A549 (cell line): ENCODE measurements around the gene RUFY1. TPM values are rescaled to one million over a fixed set of nuclear protein-coding genes. Genes with fewer than 3 reads are reported as not detected.

Experiments
- ATAC-seq, 2 experiments: fragments of 200-7000 bp in 1 of 2; fragments of >200 bp in 1 of 2; cut with Nextera tagmentation in 1 of 2; cut with Tn5 transposase in 1 of 2; 3 replicates each; pipeline versions ENCODE4 v1.8.0 to v1.9.1; 2018 to 2020; ENCODE audit warnings: mild to moderate bottlenecking in 1 of 2, moderate library complexity in 1 of 2
- CTCF ChIA-PET: fragments of 300-600 bp; sonication (Branson Sonifier 250); formaldehyde crosslinking; extraction: SDS; loops from one replicate; lab custom pipeline; 2021; ENCODE audit warnings: antibody characterized with exemption, inconsistent platforms; lab: Yijun Ruan, JAX
- POLR2A ChIA-PET: fragments of 350-600 bp; formaldehyde crosslinking; extraction: SDS; loops from one replicate; lab custom pipeline; 2021; ENCODE audit warnings: antibody characterized with exemption, inconsistent platforms; lab: Yijun Ruan, JAX
- DNase-seq, 2 experiments: peaks; one replicate each; pipeline versions ENCODE4 v3.0.0 to v3.0.0-alpha.2; 2011 to 2016; ENCODE audit warnings: low read depth in 1 of 2, low spot score in 1 of 2
- FAIRE-seq: peaks from 2 replicates; lab custom pipeline; 2011; peaks lifted over from hg19 to GRCh38; lab: Jason Lieb, UNC
- H3K27ac ChIP-seq, 2 experiments: fragments of >200 bp; sonication (Bioruptor Twin); formaldehyde crosslinking; 3 replicates each; pipeline ENCODE4 v1.5.1; 2016 to 2017
- H3K4me1 ChIP-seq: fragments of >200 bp; sonication (Bioruptor Twin); formaldehyde crosslinking; 3 replicates; pipeline ENCODE4 v1.6.1; 2016
- H3K4me2 ChIP-seq: fragments of >200 bp; sonication (Bioruptor Twin); formaldehyde crosslinking; 3 replicates; pipeline ENCODE4 v1.6.1; 2016
- H3K4me3 ChIP-seq: fragments of >200 bp; sonication (Bioruptor Twin); formaldehyde crosslinking; 3 replicates; pipeline ENCODE4 v1.5.1; 2016
- H3K9me3 ChIP-seq: fragments of >200 bp; sonication (Bioruptor Twin); formaldehyde crosslinking; 3 replicates; pipeline ENCODE4 v1.6.1; 2016
- BHLHE40 ChIP-seq: IDR thresholded peaks from 2 replicates; pipeline ENCODE4 v1.6.1; 2012; ENCODE audit warnings: low read depth, low read length, inconsistent platforms
- CBX2 ChIP-seq: fragments of 200-600 bp; sonication (generic); IDR thresholded peaks from 2 replicates; pipeline ENCODE4 v1.6.1; 2016; ENCODE audit warnings: low read depth, mild to moderate bottlenecking, borderline replicate concordance
- CBX8 ChIP-seq: fragments of 200-600 bp; sonication (generic); IDR thresholded peaks from 2 replicates; pipeline ENCODE4 v1.6.1; 2016
- CHD2 ChIP-seq: fragments of 150-350 bp; IDR thresholded peaks from 2 replicates; pipeline ENCODE4 v1.6.1; 2014; ENCODE audit warnings: low read length; ENCODE audit not compliant: partially characterized antibody
- CHD4 ChIP-seq: fragments of 200-600 bp; sonication (generic); IDR thresholded peaks from 2 replicates; pipeline ENCODE4 v1.6.1; 2016; ENCODE audit warnings: antibody characterized with exemption, mild to moderate bottlenecking, borderline replicate concordance
- EHF ChIP-seq: fragments of 250-450 bp; sonication (Bioruptor Pico); IDR thresholded peaks from 2 replicates; pipeline ENCODE4 v1.5.0; 2020; ENCODE audit warnings: mild to moderate bottlenecking
- EHMT2 ChIP-seq: fragments of 200-600 bp; sonication (generic); IDR thresholded peaks from 2 replicates; pipeline ENCODE4 v1.6.1; 2016; ENCODE audit warnings: antibody characterized with exemption, low read depth, mild to moderate bottlenecking, moderate library complexity
- FOSL2 ChIP-seq, 2 experiments: fragments of 450-650 bp in 1 of 2; fragments of >200 bp in 1 of 2; sonication (Bioruptor Twin) in 1 of 2; formaldehyde crosslinking; IDR thresholded peaks; 2 replicates each; pipeline versions ENCODE4 v1.5.0 to v1.6.1; 2016 to 2020; ENCODE audit warnings: mild to moderate bottlenecking in 1 of 2, moderate library complexity in 1 of 2
- HDAC2 ChIP-seq: fragments of 200-600 bp; sonication (generic); IDR thresholded peaks from 2 replicates; pipeline ENCODE4 v1.6.1; 2016
- HOXA7 ChIP-seq: fragments of 250-450 bp; sonication (Bioruptor Pico); IDR thresholded peaks from 2 replicates; pipeline ENCODE4 v1.5.0; 2020; ENCODE audit warnings: mild to moderate bottlenecking, moderate library complexity
- HOXB13 ChIP-seq: fragments of 250-450 bp; sonication (Bioruptor Pico); IDR thresholded peaks from 2 replicates; pipeline ENCODE4 v1.5.0; 2020; ENCODE audit warnings: low read depth, mild to moderate bottlenecking, moderate library complexity
- JUN ChIP-seq, 2 experiments: fragments of >200 bp; sonication (Bioruptor Twin); formaldehyde crosslinking; IDR thresholded peaks; 2 replicates in 1 of 2; 3 replicates in 1 of 2; pipeline ENCODE4 v1.6.1; 2016 to 2017
- JUNB ChIP-seq: fragments of >200 bp; sonication (Bioruptor Twin); formaldehyde crosslinking; IDR thresholded peaks from 2 replicates; pipeline ENCODE4 v1.6.1; 2016
- KDM1A ChIP-seq: fragments of 200-600 bp; sonication (generic); IDR thresholded peaks from 2 replicates; pipeline ENCODE4 v1.6.1; 2016; ENCODE audit warnings: low read depth, mild to moderate bottlenecking
- KDM5A ChIP-seq: fragments of 200-600 bp; sonication (generic); IDR thresholded peaks from 2 replicates; pipeline ENCODE4 v1.6.1; 2016; ENCODE audit warnings: antibody characterized with exemption, mild to moderate bottlenecking
- MAFK ChIP-seq: fragments of 450-650 bp; IDR thresholded peaks from 2 replicates; pipeline ENCODE4 v1.6.1; 2014; ENCODE audit not compliant: partially characterized antibody
- NPAS2 ChIP-seq: fragments of 250-450 bp; sonication (Bioruptor Pico); IDR thresholded peaks from 2 replicates; pipeline ENCODE4 v1.8.0; 2022; ENCODE audit warnings: mild to moderate bottlenecking, moderate library complexity, borderline replicate concordance
- NR3C1 ChIP-seq: fragments of >200 bp; sonication (Bioruptor Twin); formaldehyde crosslinking; IDR thresholded peaks from 3 replicates; pipeline ENCODE4 v1.6.1; 2017
- POLR2A ChIP-seq: IDR thresholded peaks from 2 replicates; pipeline ENCODE4 v1.6.1; 2012; ENCODE audit warnings: mild to moderate bottlenecking, low read length
- RCOR1 ChIP-seq: fragments of 150-350 bp; IDR thresholded peaks from 2 replicates; pipeline ENCODE4 v1.6.1; 2014; ENCODE audit warnings: antibody characterized with exemption, low read length, low read depth
- RFX5 ChIP-seq: fragments of 450-650 bp; IDR thresholded peaks from 2 replicates; pipeline ENCODE4 v1.7.1; 2014; ENCODE audit warnings: antibody characterized with exemption, mild to moderate bottlenecking, moderate library complexity
- SMC3 ChIP-seq: fragments of >200 bp; sonication (Bioruptor Twin); formaldehyde crosslinking; IDR thresholded peaks from 3 replicates; pipeline ENCODE4 v1.6.1; 2018; ENCODE audit warnings: inconsistent platforms
- SREBF2 ChIP-seq: fragments of 450-650 bp; IDR thresholded peaks from 2 replicates; pipeline ENCODE4 v1.6.1; 2014; ENCODE audit warnings: mild to moderate bottlenecking, moderate library complexity
- TFCP2L1 ChIP-seq: fragments of 250-450 bp; sonication (Bioruptor Pico); IDR thresholded peaks from 2 replicates; pipeline ENCODE4 v1.5.0; 2021; ENCODE audit warnings: mild to moderate bottlenecking
- TP53 ChIP-seq: fragments of 250-450 bp; sonication (Bioruptor Pico); IDR thresholded peaks from 2 replicates; pipeline ENCODE4 v1.5.0; 2021; ENCODE audit warnings: mild to moderate bottlenecking, moderate library complexity
- ZC3H11A ChIP-seq: fragments of 450-650 bp; IDR thresholded peaks from 2 replicates; pipeline ENCODE4 v1.6.1; 2014; ENCODE audit warnings: antibody characterized with exemption, mild to moderate bottlenecking
- ZFP36 ChIP-seq: fragments of 450-650 bp; IDR thresholded peaks from 2 replicates; pipeline ENCODE4 v1.6.1; 2014; ENCODE audit warnings: borderline replicate concordance; ENCODE audit not compliant: partially characterized antibody
- ZSCAN20 ChIP-seq: fragments of 250-450 bp; sonication (Bioruptor Pico); IDR thresholded peaks from 2 replicates; pipeline ENCODE4 v1.8.0; 2022; ENCODE audit warnings: mild to moderate bottlenecking, moderate library complexity
- WGBS: methylation state at CpG from one replicate; pipeline ENCODE4 v1.1.6; 2017; ENCODE audit errors: missing lambda C conversion rate; 5-methylcytosine and 5-hydroxymethylcytosine counted together
- polyA plus RNA-seq, 4 experiments: library from polyadenylated mRNA; depleted of rRNA in 3 of 4; stranded (reverse); fragments of >200 nt; fragmentation: RNase III in 1 of 4; extraction: RNeasy Plus Mini Kit Qiagen cat#74134 plus additional on column Dnase treatment in 1 of 4; gene quantifications; 2 replicates in 3 of 4; 3 replicates in 1 of 4; pipeline ENCODE4 v1.2.3, GENCODE V29; 2011 to 2017
- TF ChIP-seq, protein P1 (sequence below): fragments of 250-450 bp; sonication (Bioruptor Pico); IDR thresholded peaks from 2 replicates; pipeline ENCODE4 v1.5.0; 2020; ENCODE audit warnings: low read depth, mild to moderate bottlenecking, moderate library complexity
- TF ChIP-seq, protein P2 (sequence below): fragments of >200 bp; sonication (Bioruptor Twin); formaldehyde crosslinking; IDR thresholded peaks from 2 replicates; pipeline ENCODE4 v1.6.1; 2016
- TF ChIP-seq, protein P3 (sequence below): fragments of 250-450 bp; sonication (Bioruptor Pico); IDR thresholded peaks from 2 replicates; pipeline ENCODE4 v1.5.0; 2021; ENCODE audit warnings: mild to moderate bottlenecking, moderate library complexity, borderline replicate concordance
- TF ChIP-seq, protein P4 (sequence below): IDR thresholded peaks from 2 replicates; pipeline ENCODE4 v1.6.1; 2012
- TF ChIP-seq, protein P5 (sequence below): fragments of >200 bp; sonication (Bioruptor Twin); formaldehyde crosslinking; IDR thresholded peaks from 3 replicates; pipeline ENCODE4 v1.5.1; 2016
- TF ChIP-seq, protein P6 (sequence below): IDR thresholded peaks from 2 replicates; pipeline ENCODE4 v1.6.1; 2012; ENCODE audit warnings: low read depth, borderline replicate concordance
- TF ChIP-seq, protein P7 (sequence below): fragments of >200 bp; sonication (Bioruptor Twin); formaldehyde crosslinking; IDR thresholded peaks from 3 replicates; pipeline ENCODE4 v1.6.1; 2016

Gene RUFY1
- polyA plus RNA-seq, 2 of the 4 experiments (the other 2 are of a cell fraction), result 33.7 to 39.5 TPM

DNA sequence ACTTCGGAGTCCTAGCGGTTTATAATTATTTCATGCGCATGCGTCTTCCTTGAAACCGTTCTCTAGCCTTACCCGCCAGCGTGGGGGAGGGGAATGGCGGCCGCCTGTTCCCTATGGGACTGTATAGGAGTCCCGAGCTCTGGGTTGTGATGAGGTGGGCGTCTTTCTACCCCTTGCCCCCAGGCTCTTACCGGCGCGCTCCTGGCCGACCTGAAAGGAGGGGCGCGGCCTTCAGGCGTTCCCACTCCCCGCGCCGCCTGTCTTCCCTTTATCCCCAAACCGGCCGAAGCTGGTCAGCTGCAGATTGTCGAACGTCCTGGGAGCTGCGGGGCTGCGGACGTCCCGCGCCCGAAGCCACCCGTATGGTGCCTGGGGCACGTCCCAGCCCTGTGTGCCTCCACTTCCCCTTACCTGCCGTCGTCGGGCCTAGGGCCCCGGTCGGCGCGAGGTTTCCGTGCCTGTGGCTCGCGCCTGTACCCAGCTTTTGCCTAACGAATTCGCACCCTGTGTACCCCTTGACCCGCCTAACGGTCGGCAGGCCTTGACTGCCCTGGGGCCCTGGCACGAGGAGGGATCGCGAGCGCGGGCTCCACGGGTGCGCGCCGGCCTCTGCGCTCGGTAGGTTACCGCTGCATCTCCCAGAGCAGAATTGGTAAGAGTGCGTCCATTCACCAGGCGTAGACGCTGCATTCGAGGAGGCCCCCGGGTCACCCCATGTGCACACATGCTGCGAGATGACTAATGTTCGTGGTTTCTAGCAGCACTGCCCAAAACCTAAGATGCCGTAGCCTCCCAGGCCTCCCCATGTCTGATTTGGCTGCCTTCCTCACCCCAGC is 73.8 kb downstream of the RUFY1 start:
- Histone ChIP-seq H3K4me2 (peak overlapping the region; percentile 94), H3K4me3 (peak overlapping the region; percentile 100), H3K9me3 (no peaks in the 10 kb centered on the region), H3K27ac (peak overlapping the region; percentile 98 to 100), H3K4me1 (peaks cover 13% of the 10 kb centered on the region; the same call in 2 of the 3 replicates)
- no peak for FAIRE-seq
- ChIA-PET POLR2A (interaction anchor here (0.5 to 5.0 kb wide), 29 partner anchors 7 to 894 kb away, joined by 3 to 125 read pairs (median 5); partner anchors contain the start of genes CBY3, MAML1, RUFY1 and SQSTM1), CTCF (interaction anchor here (0.8 to 3.9 kb wide), 12 partner anchors 9 to 67 kb away, joined by 3 to 26 read pairs (median 4); no protein-coding TSS in a partner anchor)
- WGBS, result 42% methylated on average over 60 of the region's 68 CpGs
- no peak for DNase-seq
- ATAC-seq, result peak; percentile 2 to 48; a peak in 5 of 6 replicates
- TF ChIP-seq EHF (CRISPR knock-in tag), result 0 out of 2 replicates have a peak, but pooled peaks have one; percentile 41
- no peak for TF ChIP-seq ZFP36
- TF ChIP-seq POLR2A, result peak; percentile 14; the same call in 1 of the 2 replicates
- TF ChIP-seq, protein P1, sequence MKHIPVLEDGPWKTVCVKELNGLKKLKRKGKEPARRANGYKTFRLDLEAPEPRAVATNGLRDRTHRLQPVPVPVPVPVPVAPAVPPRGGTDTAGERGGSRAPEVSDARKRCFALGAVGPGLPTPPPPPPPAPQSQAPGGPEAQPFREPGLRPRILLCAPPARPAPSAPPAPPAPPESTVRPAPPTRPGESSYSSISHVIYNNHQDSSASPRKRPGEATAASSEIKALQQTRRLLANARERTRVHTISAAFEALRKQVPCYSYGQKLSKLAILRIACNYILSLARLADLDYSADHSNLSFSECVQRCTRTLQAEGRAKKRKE, result no peak
- 0 out of 2 replicates have a peak, but pooled peaks have one; percentile 57 for TF ChIP-seq TP53
- TF ChIP-seq, protein P2, sequence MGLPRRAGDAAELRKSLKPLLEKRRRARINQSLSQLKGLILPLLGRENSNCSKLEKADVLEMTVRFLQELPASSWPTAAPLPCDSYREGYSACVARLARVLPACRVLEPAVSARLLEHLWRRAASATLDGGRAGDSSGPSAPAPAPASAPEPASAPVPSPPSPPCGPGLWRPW, result no peak
- TF ChIP-seq HOXA7, result no peak; the same call in 1 of the 2 replicates
- no peak for TF ChIP-seq HOXB13 (CRISPR knock-in tag)
- no peak for TF ChIP-seq CHD4
- no peak for TF ChIP-seq RFX5
- TF ChIP-seq FOSL2 (IDR thresholded peaks at IDR 0.05), result no peak
- TF ChIP-seq FOSL2 (CRISPR knock-in tag; IDR thresholded peaks at IDR 0.05), result no peak
- TF ChIP-seq, protein P3, sequence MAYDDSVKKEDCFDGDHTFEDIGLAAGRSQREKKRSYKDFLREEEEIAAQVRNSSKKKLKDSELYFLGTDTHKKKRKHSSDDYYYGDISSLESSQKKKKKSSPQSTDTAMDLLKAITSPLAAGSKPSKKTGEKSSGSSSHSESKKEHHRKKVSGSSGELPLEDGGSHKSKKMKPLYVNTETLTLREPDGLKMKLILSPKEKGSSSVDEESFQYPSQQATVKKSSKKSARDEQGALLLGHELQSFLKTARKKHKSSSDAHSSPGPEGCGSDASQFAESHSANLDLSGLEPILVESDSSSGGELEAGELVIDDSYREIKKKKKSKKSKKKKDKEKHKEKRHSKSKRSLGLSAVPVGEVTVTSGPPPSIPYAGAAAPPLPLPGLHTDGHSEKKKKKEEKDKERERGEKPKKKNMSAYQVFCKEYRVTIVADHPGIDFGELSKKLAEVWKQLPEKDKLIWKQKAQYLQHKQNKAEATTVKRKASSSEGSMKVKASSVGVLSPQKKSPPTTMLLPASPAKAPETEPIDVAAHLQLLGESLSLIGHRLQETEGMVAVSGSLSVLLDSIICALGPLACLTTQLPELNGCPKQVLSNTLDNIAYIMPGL (CRISPR knock-in tag), result no peak
- TF ChIP-seq KDM1A, result no peak
- no peak for TF ChIP-seq NR3C1
- no peak for TF ChIP-seq CBX8
- TF ChIP-seq TFCP2L1 (CRISPR knock-in tag), result no peak
- TF ChIP-seq, protein P4, sequence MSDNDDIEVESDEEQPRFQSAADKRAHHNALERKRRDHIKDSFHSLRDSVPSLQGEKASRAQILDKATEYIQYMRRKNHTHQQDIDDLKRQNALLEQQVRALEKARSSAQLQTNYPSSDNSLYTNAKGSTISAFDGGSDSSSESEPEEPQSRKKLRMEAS, result peak; percentile 17
- TF ChIP-seq EHMT2, result no peak
- no peak for TF ChIP-seq KDM5A
- TF ChIP-seq JUN (IDR thresholded peaks at IDR 0.05), result no peak; a peak in 1 of 5 replicates
- TF ChIP-seq HDAC2, result no peak
- TF ChIP-seq, protein P5, sequence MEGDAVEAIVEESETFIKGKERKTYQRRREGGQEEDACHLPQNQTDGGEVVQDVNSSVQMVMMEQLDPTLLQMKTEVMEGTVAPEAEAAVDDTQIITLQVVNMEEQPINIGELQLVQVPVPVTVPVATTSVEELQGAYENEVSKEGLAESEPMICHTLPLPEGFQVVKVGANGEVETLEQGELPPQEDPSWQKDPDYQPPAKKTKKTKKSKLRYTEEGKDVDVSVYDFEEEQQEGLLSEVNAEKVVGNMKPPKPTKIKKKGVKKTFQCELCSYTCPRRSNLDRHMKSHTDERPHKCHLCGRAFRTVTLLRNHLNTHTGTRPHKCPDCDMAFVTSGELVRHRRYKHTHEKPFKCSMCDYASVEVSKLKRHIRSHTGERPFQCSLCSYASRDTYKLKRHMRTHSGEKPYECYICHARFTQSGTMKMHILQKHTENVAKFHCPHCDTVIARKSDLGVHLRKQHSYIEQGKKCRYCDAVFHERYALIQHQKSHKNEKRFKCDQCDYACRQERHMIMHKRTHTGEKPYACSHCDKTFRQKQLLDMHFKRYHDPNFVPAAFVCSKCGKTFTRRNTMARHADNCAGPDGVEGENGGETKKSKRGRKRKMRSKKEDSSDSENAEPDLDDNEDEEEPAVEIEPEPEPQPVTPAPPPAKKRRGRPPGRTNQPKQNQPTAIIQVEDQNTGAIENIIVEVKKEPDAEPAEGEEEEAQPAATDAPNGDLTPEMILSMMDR, result no peak
- no peak for TF ChIP-seq CBX2
- no peak for TF ChIP-seq SREBF2
- TF ChIP-seq NPAS2 (CRISPR knock-in tag), result no peak
- TF ChIP-seq MAFK, result no peak
- TF ChIP-seq, protein P6, sequence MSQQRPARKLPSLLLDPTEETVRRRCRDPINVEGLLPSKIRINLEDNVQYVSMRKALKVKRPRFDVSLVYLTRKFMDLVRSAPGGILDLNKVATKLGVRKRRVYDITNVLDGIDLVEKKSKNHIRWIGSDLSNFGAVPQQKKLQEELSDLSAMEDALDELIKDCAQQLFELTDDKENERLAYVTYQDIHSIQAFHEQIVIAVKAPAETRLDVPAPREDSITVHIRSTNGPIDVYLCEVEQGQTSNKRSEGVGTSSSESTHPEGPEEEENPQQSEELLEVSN, result 0 out of 2 replicates have a peak, but pooled peaks have one; percentile 17
- no peak for TF ChIP-seq RCOR1
- TF ChIP-seq ZC3H11A, result no peak
- TF ChIP-seq, protein P7, sequence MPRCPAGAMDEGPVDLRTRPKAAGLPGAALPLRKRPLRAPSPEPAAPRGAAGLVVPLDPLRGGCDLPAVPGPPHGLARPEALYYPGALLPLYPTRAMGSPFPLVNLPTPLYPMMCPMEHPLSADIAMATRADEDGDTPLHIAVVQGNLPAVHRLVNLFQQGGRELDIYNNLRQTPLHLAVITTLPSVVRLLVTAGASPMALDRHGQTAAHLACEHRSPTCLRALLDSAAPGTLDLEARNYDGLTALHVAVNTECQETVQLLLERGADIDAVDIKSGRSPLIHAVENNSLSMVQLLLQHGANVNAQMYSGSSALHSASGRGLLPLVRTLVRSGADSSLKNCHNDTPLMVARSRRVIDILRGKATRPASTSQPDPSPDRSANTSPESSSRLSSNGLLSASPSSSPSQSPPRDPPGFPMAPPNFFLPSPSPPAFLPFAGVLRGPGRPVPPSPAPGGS, result no peak
- TF ChIP-seq CHD2, result peak; percentile 26
- TF ChIP-seq ZSCAN20 (CRISPR knock-in tag), result no peak
- TF ChIP-seq SMC3, result no peak
- no peak for TF ChIP-seq JUNB
- TF ChIP-seq BHLHE40, result no peak
